OCI-LY1 (cell line): Measurements from ENCODE around the gene RNASE12.

Experiments used
- H2AFZ ChIP-seq: fragments of 200-600 bp; sonication (generic), shearing (Covaris generic); 2 replicates; pipeline ENCODE4 v1.6.0; 2014; ENCODE audit warnings: antibody characterized with exemption, mild to moderate bottlenecking, low read length
- H3F3A ChIP-seq: fragments of 200-600 bp; sonication (generic), shearing (Covaris generic); 2 replicates; pipeline ENCODE4 v1.6.0; 2014; ENCODE audit warnings: mild to moderate bottlenecking, antibody characterized with exemption, low read length, moderate library complexity; ENCODE audit not compliant: insufficient read depth
- H3K27ac ChIP-seq: fragments of 200-600 bp; sonication (generic); 2 replicates; pipeline ENCODE4 v1.5.1; 2014; ENCODE audit warnings: low read length, mixed run types, mild to moderate bottlenecking, low read depth; ENCODE audit not compliant: poor library complexity, severe bottlenecking
- H3K27me3 ChIP-seq: fragments of 200-600 bp; sonication (generic); 2 replicates; pipeline ENCODE4 v1.6.0; 2014; ENCODE audit warnings: antibody characterized with exemption, mild to moderate bottlenecking, low read length, moderate library complexity; ENCODE audit not compliant: insufficient read depth
- H3K36me3 ChIP-seq: fragments of 200-600 bp; sonication (generic); 2 replicates; pipeline ENCODE4 v1.6.1; 2014; ENCODE audit warnings: mild to moderate bottlenecking, antibody characterized with exemption, low read length, moderate library complexity, mixed read lengths; ENCODE audit not compliant: insufficient read depth
- H3K4me1 ChIP-seq: fragments of 200-600 bp; sonication (generic); 2 replicates; pipeline ENCODE4 v1.5.1; 2014; ENCODE audit warnings: mild to moderate bottlenecking, low read length, moderate library complexity; ENCODE audit not compliant: insufficient read depth, severe bottlenecking
- H3K4me2 ChIP-seq: fragments of 200-600 bp; sonication (generic), shearing (Covaris generic); 2 replicates; pipeline ENCODE4 v1.6.1; 2014; ENCODE audit warnings: low read length
- H3K4me3 ChIP-seq: fragments of 200-600 bp; sonication (generic); 2 replicates; pipeline ENCODE4 v1.5.1; 2014; ENCODE audit warnings: low read length, low read depth, mild to moderate bottlenecking, mixed read lengths; ENCODE audit not compliant: poor library complexity, severe bottlenecking
- H3K79me2 ChIP-seq: fragments of 200-600 bp; shearing (Covaris generic); 2 replicates; pipeline ENCODE4 v1.6.1; 2016; ENCODE audit warnings: mixed run types, low read length, mixed read lengths; ENCODE audit not compliant: insufficient read depth
- H3K9ac ChIP-seq: fragments of 200-600 bp; sonication (generic), shearing (Covaris generic); 2 replicates; pipeline ENCODE4 v1.6.1; 2014; ENCODE audit warnings: mild to moderate bottlenecking, low read length, mixed read lengths
- H3K9me2 ChIP-seq: fragments of 200-600 bp; sonication (generic), shearing (Covaris generic); 2 replicates; pipeline ENCODE4 v1.6.1; 2014; ENCODE audit warnings: low read depth, mild to moderate bottlenecking, low read length, mixed read lengths
- H3K9me3 ChIP-seq: fragments of 200-600 bp; shearing (Covaris generic); 2 replicates; pipeline ENCODE4 v1.6.1; 2014; ENCODE audit warnings: low read length, mixed read lengths
- H4K20me1 ChIP-seq: fragments of 200-600 bp; sonication (generic), shearing (Covaris generic); 2 replicates; pipeline ENCODE4 v1.6.0; 2016; ENCODE audit warnings: mild to moderate bottlenecking, low read length; ENCODE audit not compliant: insufficient read depth
- EZH2 ChIP-seq: fragments of 200-600 bp; sonication (generic), shearing (Covaris generic); IDR thresholded peaks from 2 replicates; pipeline ENCODE4 v1.8.0; 2017; ENCODE audit warnings: borderline replicate concordance, mixed run types, mild to moderate bottlenecking, antibody characterized with exemption, low read length, moderate library complexity, mixed read lengths
- TF ChIP-seq, protein P1 (sequence below): fragments of 200-600 bp; sonication (generic), shearing (Covaris generic); IDR thresholded peaks from 2 replicates; pipeline ENCODE4 v1.5.1; 2017; ENCODE audit warnings: mild to moderate bottlenecking, antibody characterized with exemption, low read length, moderate library complexity, mixed read lengths

RNASE12 gene

DNA sequence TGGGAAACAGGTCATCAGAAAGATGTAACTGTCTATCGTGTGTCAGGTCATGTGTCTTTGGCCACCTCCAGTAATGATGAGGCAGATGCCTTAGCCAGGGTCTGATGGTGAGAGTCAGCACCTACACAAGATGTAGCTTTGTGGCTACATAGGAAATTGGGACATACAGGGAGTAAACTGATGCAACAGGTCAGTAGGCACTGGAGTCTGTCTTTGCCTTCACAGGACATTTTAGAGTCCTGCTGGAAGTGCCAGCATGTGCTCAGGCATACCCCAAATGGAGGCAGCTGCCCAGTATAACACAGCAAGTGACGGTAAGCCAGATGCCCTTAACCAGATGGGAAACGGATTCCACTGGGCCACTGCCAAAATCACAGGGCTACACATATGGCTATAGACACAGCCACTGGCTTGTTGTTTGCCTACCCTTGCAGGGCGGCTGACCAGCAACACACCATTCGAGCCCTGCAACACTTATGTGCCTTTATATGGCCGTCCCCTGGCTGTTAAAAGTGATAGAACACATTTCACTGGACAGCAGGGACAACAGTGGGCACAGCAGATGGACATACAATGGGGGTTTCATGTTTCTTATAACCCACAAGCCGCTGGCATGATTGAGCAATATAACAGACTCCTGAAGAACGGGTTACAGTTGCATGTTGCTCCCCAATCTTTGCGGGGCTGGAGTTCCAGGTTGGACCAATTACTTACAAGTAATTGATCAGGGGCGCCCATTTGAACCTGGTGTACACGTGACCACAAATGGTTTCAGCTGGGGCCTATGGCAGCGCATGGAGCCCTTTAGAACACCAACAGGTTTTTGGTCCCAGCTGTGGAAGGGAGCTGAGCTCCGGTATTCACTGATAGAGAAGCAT, 12.9 kb upstream of the RNASE12 start:
- Histone ChIP-seq H3K4me2 (no peak overlapping the region), H3K9me3 (no peaks in the 10 kb centered on the region), H2AFZ (no peak overlapping the region), H4K20me1 (no peaks in the 10 kb centered on the region), H3F3A (no peaks in the 10 kb centered on the region), H3K4me3 (no peak overlapping the region), H3K27me3 (no peaks in the 10 kb centered on the region; the same call in 1 of the 2 replicates), H3K4me1 (peaks cover 8% of the 10 kb centered on the region), H3K36me3 (no peaks in the 10 kb centered on the region), H3K9ac (no peak overlapping the region), H3K27ac (no peak overlapping the region), H3K9me2 (no peaks in the 10 kb centered on the region), H3K79me2 (no peaks in the 10 kb centered on the region)
- TF ChIP-seq, protein P1, sequence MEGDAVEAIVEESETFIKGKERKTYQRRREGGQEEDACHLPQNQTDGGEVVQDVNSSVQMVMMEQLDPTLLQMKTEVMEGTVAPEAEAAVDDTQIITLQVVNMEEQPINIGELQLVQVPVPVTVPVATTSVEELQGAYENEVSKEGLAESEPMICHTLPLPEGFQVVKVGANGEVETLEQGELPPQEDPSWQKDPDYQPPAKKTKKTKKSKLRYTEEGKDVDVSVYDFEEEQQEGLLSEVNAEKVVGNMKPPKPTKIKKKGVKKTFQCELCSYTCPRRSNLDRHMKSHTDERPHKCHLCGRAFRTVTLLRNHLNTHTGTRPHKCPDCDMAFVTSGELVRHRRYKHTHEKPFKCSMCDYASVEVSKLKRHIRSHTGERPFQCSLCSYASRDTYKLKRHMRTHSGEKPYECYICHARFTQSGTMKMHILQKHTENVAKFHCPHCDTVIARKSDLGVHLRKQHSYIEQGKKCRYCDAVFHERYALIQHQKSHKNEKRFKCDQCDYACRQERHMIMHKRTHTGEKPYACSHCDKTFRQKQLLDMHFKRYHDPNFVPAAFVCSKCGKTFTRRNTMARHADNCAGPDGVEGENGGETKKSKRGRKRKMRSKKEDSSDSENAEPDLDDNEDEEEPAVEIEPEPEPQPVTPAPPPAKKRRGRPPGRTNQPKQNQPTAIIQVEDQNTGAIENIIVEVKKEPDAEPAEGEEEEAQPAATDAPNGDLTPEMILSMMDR: no peak
- TF ChIP-seq EZH2: no peak

DNA sequence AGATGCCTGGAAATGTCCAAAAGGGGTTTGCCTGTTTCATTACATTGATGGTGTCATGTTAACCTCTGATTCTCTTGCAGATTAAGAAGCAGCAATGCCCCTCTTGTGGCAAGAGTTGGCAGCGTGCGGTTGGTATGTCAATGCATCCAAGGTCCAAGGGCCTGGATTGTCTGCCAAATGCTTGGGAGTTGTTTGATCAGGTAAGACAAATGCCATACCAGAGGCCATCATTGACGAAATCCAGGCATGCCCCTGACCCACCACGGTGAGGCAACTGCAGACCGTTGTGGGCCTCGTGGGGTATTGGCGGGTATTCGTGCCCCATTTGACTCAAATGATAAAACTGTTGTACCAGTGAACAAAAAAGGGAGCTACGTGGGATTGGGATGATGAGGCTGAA, 11.4 kb upstream of the RNASE12 start:
- H3F3A ChIP-seq: no peaks in the 10 kb centered on the region
- no peaks in the 10 kb centered on the region for H3K79me2 ChIP-seq
- H2AFZ ChIP-seq: no peak overlapping the region
- H3K27ac ChIP-seq: no peak overlapping the region
- H3K9me2 ChIP-seq: no peaks in the 10 kb centered on the region
- H3K27me3 ChIP-seq: no peaks in the 10 kb centered on the region; the same call in 1 of the 2 replicates
- no peaks in the 10 kb centered on the region for H3K36me3 ChIP-seq
- TF ChIP-seq, protein P1: no peak
- no peak for TF ChIP-seq EZH2
- no peaks in the 10 kb centered on the region for H4K20me1 ChIP-seq
- H3K9me3 ChIP-seq: no peaks in the 10 kb centered on the region
- H3K9ac ChIP-seq: no peak overlapping the region
- H3K4me1 ChIP-seq: peaks cover under 1% of the 10 kb centered on the region
- H3K4me3 ChIP-seq: no peak overlapping the region
- H3K4me2 ChIP-seq: no peak overlapping the region

DNA sequence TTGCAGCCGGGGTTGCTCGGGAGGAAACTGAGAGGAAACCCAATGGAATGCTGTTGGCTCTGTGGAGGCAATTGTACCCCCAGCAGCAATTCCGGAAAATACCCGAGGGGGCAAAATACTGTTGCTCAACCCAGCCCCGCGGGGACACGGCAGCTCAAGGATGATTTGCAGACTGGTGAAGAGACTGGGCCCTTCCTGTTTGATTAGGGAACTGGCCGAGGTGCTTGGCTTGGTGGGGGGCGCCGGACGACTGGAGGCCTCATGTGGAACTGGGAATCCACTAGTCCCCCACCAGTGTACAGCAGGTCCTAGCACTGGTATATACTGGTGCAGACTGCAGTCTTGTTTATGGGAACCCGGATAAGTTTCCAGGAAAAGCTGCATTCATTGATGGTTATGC, 10.3 kb upstream of the RNASE12 start:
- no peak overlapping the region for H3K4me3 ChIP-seq
- no peaks in the 10 kb centered on the region for H3K4me1 ChIP-seq
- no peak for TF ChIP-seq EZH2
- TF ChIP-seq, protein P1: no peak
- H2AFZ ChIP-seq: no peak overlapping the region
- no peaks in the 10 kb centered on the region for H3K27me3 ChIP-seq
- H3K9me2 ChIP-seq: no peaks in the 10 kb centered on the region
- no peaks in the 10 kb centered on the region for H4K20me1 ChIP-seq
- no peak overlapping the region for H3K27ac ChIP-seq
- no peak overlapping the region for H3K9ac ChIP-seq
- no peak overlapping the region for H3K4me2 ChIP-seq
- H3K79me2 ChIP-seq: no peaks in the 10 kb centered on the region
- H3F3A ChIP-seq: no peaks in the 10 kb centered on the region
- no peaks in the 10 kb centered on the region for H3K9me3 ChIP-seq
- no peaks in the 10 kb centered on the region for H3K36me3 ChIP-seq
